Body of pancreas (tissue), 4 donors: ENCODE measurements around the gene PPP1R13B.

Experiments
- CTCF ChIP-seq, 7 experiments: fragments of 450-650 bp in 4 of 7; fragments of 200-600 bp in 3 of 7; sonication (generic) in 3 of 7; IDR thresholded peaks; one replicate each; pipeline ENCODE4 v1.5.1; 2016 to 2019; ENCODE audit warnings: antibody characterized with exemption in 7 of 7
- POLR2A ChIP-seq, 3 donors: fragments of 450-650 bp; IDR thresholded peaks; one replicate each; pipeline ENCODE4 v1.6.1; 2016; ENCODE audit warnings: antibody characterized with exemption in 3 of 3, mild to moderate bottlenecking in 2 of 3

DNA sequence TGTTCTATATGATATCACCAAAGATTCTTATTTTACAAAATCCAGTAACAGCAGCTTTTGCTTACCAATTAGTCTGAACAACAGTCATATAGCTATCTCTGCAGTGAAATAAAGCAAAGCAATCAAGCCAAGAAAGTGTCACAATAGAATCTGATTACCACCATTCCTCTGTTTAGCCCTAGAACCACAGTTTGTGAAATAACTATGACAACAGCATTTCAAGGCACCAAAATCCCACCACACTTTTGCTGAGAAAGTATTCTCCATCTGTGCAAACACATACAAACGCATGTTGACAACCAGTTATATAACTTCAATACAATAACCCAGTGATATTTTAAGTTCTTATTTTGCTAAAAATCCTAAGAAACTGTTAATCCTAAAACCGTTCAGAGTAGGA lies 7.4 kb downstream of the PPP1R13B start:
- TF ChIP-seq CTCF (IDR thresholded peaks at IDR 0.05) (no peak), POLR2A (IDR thresholded peaks at IDR 0.05) (no peak)
